GM18499 (cell line): ENCODE results near the gene SAMD14.

Experiments
- ATAC-seq: cut with Tn5 transposase; IDR thresholded peaks from one replicate; pipeline ENCODE4 v1.9.1; 2021; ENCODE audit warnings: moderate number of reproducible peaks; ENCODE audit not compliant: insufficient read depth, unreplicated experiment

Gene SAMD14

GRCh38 chr17:50149417-50150353 is 19.7 kb upstream of the SAMD14 start:
- ATAC-seq = no peak

GRCh38 chr17:50149091-50149416 is 19.1 kb upstream of the SAMD14 start:
- no peak for ATAC-seq

GRCh38 chr17:50148226-50149090 is 18.5 kb upstream of the SAMD14 start:
- no peak for ATAC-seq

- no peak for ATAC-seq
Observed at GRCh38 chr17:50147841-50148225, 17.9 kb upstream of the SAMD14 start.

GRCh38 chr17:50146927-50147665 is 17.1 kb upstream of the SAMD14 start:
- ATAC-seq = no peak

- no peak for ATAC-seq
Observed at GRCh38 chr17:50146230-50146926, 16.4 kb upstream of the SAMD14 start.

- ATAC-seq = no peak
Observed at GRCh38 chr17:50145532-50146229, 15.7 kb upstream of the SAMD14 start.

GRCh38 chr17:50144845-50145531 is 15.0 kb upstream of the SAMD14 start:
- ATAC-seq = no peak

GRCh38 chr17:50144355-50144754 is 14.4 kb upstream of the SAMD14 start:
- no peak for ATAC-seq

GRCh38 chr17:50143461-50144176 is 13.7 kb upstream of the SAMD14 start:
- ATAC-seq = no peak

GRCh38 chr17:50141745-50142110 is 11.8 kb upstream of the SAMD14 start:
- ATAC-seq = no peak

GRCh38 chr17:50141026-50141744 is 11.2 kb upstream of the SAMD14 start:
- no peak for ATAC-seq

GRCh38 chr17:50139950-50140885 is 10.3 kb upstream of the SAMD14 start:
- ATAC-seq = no peak

- ATAC-seq = no peak
Observed at GRCh38 chr17:50139185-50139783, 9.3 kb upstream of the SAMD14 start.

GRCh38 chr17:50137042-50137441 is 7.1 kb upstream of the SAMD14 start:
- ATAC-seq = no peak

- ATAC-seq = no peak
Observed at GRCh38 chr17:50136096-50136687, 6.2 kb upstream of the SAMD14 start.
